ENCODE results near the gene KCNAB1. TPM values are rescaled to one million over a fixed set of nuclear protein-coding genes. Genes with fewer than 3 reads are reported as not detected.

The KCNAB1 gene
- total RNA-seq, 4 donors from 2014 or later: 4.2 to 11.4 (median 7.8) TPM

DNA sequence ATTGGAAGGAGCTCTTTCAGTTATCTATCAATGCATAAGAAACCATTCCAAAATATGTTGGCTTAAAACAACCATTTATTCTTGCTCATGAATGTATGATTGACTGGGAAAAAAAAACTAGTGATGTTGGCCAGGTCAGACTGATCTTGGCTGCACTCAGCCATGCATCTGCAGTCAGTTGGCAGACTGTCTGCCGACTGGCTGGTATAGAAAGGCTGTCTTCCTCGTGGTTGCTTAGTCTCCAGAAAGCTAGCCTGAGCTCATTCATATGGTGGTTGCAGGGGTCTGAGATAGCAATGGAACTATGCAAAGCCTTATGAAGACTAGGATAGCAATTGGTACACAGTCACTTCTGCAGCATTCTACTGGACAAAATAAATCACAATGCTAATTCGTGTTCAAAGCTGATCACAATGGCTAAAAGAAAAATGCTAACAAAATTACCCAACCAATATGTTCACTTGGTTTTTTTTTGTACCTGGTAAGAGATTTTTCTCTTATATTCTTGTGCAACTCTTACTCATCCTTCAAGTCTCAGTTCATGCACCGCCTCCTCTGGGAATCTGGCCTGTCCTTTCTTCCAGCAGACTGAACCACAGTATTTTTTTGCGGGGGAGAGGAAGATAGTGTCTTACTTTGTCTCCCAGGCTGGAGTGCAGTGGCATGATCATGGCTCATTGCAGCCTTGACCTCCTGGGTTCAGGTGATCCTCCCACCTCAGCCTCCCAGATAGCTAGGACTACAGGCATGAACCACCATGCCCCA lies 126.8 kb downstream of the KCNAB1 start:
- Histone ChIP-seq H3K27ac (no peak overlapping the region), H3K27me3 (no peaks in the 10 kb centered on the region), H3K4me3 (no peak overlapping the region), H3K36me3 (no peaks in the 10 kb centered on the region), H3K4me1 (no peaks in the 10 kb centered on the region), H3K9me3 (no peaks in the 10 kb centered on the region)
- no peak for DNase-seq (ENCODE audit: low spot score in 2 of 2)
- 76 to 79% methylated on average over 5 of the region's 5 CpGs for WGBS, 2 donors
- no peak for TF ChIP-seq POLR2A (IDR thresholded peaks at IDR 0.05)
- TF ChIP-seq EP300 (IDR thresholded peaks at IDR 0.05): no peak
- TF ChIP-seq, protein P1, sequence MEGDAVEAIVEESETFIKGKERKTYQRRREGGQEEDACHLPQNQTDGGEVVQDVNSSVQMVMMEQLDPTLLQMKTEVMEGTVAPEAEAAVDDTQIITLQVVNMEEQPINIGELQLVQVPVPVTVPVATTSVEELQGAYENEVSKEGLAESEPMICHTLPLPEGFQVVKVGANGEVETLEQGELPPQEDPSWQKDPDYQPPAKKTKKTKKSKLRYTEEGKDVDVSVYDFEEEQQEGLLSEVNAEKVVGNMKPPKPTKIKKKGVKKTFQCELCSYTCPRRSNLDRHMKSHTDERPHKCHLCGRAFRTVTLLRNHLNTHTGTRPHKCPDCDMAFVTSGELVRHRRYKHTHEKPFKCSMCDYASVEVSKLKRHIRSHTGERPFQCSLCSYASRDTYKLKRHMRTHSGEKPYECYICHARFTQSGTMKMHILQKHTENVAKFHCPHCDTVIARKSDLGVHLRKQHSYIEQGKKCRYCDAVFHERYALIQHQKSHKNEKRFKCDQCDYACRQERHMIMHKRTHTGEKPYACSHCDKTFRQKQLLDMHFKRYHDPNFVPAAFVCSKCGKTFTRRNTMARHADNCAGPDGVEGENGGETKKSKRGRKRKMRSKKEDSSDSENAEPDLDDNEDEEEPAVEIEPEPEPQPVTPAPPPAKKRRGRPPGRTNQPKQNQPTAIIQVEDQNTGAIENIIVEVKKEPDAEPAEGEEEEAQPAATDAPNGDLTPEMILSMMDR (IDR thresholded peaks at IDR 0.05): no peak

DNA sequence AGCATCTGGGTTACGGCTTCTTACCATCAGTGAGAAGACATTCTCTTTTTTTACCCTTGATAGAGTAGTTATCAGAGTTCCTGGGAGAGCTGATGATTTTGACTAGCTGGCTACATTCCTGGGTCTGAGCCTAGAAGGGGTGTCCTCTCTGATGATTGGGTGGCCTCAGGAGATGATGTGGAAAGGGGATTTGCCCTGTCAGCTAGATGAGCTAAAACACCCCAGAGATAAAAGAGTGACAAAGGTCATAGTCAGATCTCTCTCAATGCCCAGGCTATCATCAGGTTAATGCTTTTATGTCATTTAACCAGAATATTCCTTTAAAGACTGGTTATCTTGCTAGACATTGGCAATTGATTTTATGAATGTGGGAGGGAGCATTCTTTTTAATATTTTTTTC lies 130.2 kb downstream of the KCNAB1 start:
- Histone ChIP-seq H3K36me3 (no peaks in the 10 kb centered on the region), H3K9me3 (no peaks in the 10 kb centered on the region), H3K27me3 (no peaks in the 10 kb centered on the region), H3K4me3 (no peak overlapping the region), H3K27ac (no peak overlapping the region), H3K4me1 (peaks cover 0 to 16% (median 7%) of the 10 kb centered on the region in 4 donors)
- no peak for TF ChIP-seq EP300 (IDR thresholded peaks at IDR 0.05)
- TF ChIP-seq, protein P1 (IDR thresholded peaks at IDR 0.05): no peak
- no peak for TF ChIP-seq POLR2A (IDR thresholded peaks at IDR 0.05)
- WGBS, 2 donors: 95 to 100% methylated on average over 1 of the region's 1 CpG
- DNase-seq (ENCODE audit: low spot score in 2 of 2): no peak

DNA sequence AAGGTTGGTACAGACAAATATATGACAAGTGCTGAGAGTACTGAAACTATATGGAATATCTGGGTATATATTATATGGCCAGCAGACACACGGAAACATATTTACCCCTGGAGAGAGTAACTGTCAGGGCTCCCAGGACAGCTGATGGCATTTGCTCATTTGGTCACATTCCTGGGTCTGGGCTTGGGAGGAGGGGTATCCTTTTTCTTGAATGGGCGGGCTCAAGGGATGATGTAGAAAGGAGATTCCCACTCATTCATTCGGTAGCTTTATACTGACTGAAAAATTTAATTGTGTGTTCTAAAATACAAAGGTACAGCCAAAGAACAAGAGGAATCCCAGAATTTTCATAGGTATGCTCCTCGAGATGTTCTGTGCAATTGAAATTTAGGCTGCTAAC lies 131.0 kb downstream of the KCNAB1 start:
- Histone ChIP-seq H3K36me3 (no peaks in the 10 kb centered on the region), H3K9me3 (no peaks in the 10 kb centered on the region), H3K4me1 (peaks cover 0 to 16% (median 7%) of the 10 kb centered on the region in 4 donors), H3K27ac (no peak overlapping the region), H3K27me3 (no peaks in the 10 kb centered on the region), H3K4me3 (no peak overlapping the region)
- DNase-seq (ENCODE audit: low spot score in 2 of 2): no peak
- WGBS, 2 donors: 81 to 85% methylated on average over 4 of the region's 4 CpGs
- TF ChIP-seq EP300 (IDR thresholded peaks at IDR 0.05) (no peak), POLR2A (IDR thresholded peaks at IDR 0.05) (no peak)

DNA sequence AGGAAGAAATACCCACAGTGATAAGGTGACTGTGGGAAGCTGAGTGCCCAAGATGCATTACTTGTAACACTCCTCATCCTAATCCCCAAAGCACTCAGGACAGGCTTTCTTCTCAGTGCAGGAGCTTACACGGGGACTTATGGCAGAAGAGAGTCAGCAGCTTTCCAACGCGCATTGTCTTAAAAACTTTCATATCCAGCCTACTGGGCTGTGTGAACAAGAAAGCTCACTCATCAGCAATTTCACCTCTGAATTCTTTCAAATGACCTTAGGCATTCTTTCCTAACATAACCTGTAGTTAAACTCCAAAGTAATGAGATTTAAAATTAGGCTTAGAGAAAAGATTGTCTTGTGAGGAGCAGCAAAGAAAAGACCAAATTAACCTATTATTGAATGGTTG lies 132.3 kb downstream of the KCNAB1 start:
- 43 to 55% methylated on average over 3 of the region's 3 CpGs for WGBS, 2 donors

DNA sequence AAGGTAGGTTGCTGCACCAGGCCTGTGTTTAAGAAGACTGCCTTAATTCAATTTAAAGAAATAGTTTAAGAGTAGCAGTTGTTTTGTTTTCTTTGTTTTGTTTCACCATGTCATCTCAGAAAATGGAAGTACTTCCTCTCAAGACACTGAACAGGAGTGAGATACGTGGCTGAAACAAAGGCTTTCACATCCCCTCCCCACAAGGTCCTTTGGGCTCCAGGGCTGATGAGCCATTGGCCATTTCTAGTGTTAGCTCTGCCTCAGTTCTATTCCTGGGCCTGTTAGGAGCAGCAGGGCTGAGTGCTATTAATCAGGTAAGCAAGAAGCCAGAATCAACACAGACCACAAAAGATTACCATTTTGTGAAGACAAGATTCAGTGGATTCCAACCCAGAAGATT lies 132.8 kb downstream of the KCNAB1 start:
- Histone ChIP-seq H3K27me3 (no peaks in the 10 kb centered on the region), H3K9me3 (no peaks in the 10 kb centered on the region), H3K36me3 (no peaks in the 10 kb centered on the region), H3K27ac (peak overlapping the region in 1 of 4 donors; percentile 12), H3K4me3 (no peak overlapping the region), H3K4me1 (peaks cover 0 to 16% (median 7%) of the 10 kb centered on the region in 4 donors)
- 57 to 80% methylated on average over 1 of the region's 1 CpG for WGBS, 2 donors
- no peak for TF ChIP-seq EP300 (IDR thresholded peaks at IDR 0.05)
- TF ChIP-seq, protein P1 (IDR thresholded peaks at IDR 0.05): no peak
- no peak for TF ChIP-seq POLR2A (IDR thresholded peaks at IDR 0.05)
- DNase-seq (ENCODE audit: low spot score in 2 of 2): no peak

More for the DNA sequence above, 132.3 kb downstream of the KCNAB1 start:
- Histone ChIP-seq H3K4me3 (no peak overlapping the region), H3K36me3 (no peaks in the 10 kb centered on the region), H3K27me3 (no peaks in the 10 kb centered on the region), H3K27ac (no peak overlapping the region), H3K4me1 (peaks cover 0 to 16% (median 7%) of the 10 kb centered on the region in 4 donors), H3K9me3 (no peaks in the 10 kb centered on the region)
- no peak for TF ChIP-seq POLR2A (IDR thresholded peaks at IDR 0.05)
- TF ChIP-seq EP300 (IDR thresholded peaks at IDR 0.05): no peak
- TF ChIP-seq, protein P1 (IDR thresholded peaks at IDR 0.05): no peak
- DNase-seq (ENCODE audit: low spot score in 2 of 2): no peak

Measured in tibial nerve (tissue), 4 donors.